Kidney (tissue), 14 donors: Measurements from ENCODE around the gene CDH13. TPM values are rescaled to one million over a fixed set of nuclear protein-coding genes. Genes with fewer than 3 reads are reported as not detected.

Experiments
- DNase-seq, 5 donors: peaks; one replicate each; pipeline ENCODE4 v3.0.0-alpha.2; 2013 to 2020
- FAIRE-seq: peaks from 2 replicates; lab custom pipeline; 2012; peaks lifted over from hg19 to GRCh38; lab: Jason Lieb, UNC
- H3K27ac ChIP-seq, 2 donors: one replicate each; pipeline ENCODE4 v1.7.0; 2013; ENCODE audit warnings: low read depth in 2 of 2, low read length in 2 of 2, inconsistent platforms in 1 of 2
- H3K27me3 ChIP-seq: one replicate; pipeline ENCODE4 v1.7.1; 2013; ENCODE audit warnings: low read length, inconsistent platforms; ENCODE audit not compliant: control insufficient read depth, insufficient read depth
- H3K36me3 ChIP-seq, 3 donors: one replicate each; pipeline versions ENCODE4 v1.7.0 to v1.7.1; 2013; ENCODE audit warnings: low read length in 3 of 3, control low read depth in 1 of 3, inconsistent platforms in 1 of 3; ENCODE audit not compliant: insufficient read depth in 3 of 3, control insufficient read depth in 2 of 3
- H3K4me1 ChIP-seq, 3 donors: one replicate each; pipeline versions ENCODE4 v1.7.0 to v1.7.1; 2013; ENCODE audit warnings: low read length in 3 of 3, inconsistent platforms in 1 of 3, low read depth in 1 of 3; ENCODE audit not compliant: control insufficient read depth in 2 of 3, insufficient read depth in 2 of 3
- H3K4me3 ChIP-seq, 3 donors: one replicate each; pipeline versions ENCODE4 v1.7.0 to v1.8.1; 2013; ENCODE audit warnings: low read length in 3 of 3, control low read depth in 1 of 3, inconsistent platforms in 1 of 3
- H3K9ac ChIP-seq, 3 donors: one replicate each; pipeline versions ENCODE4 v1.7.0 to v1.7.1; 2013; ENCODE audit warnings: low read length in 3 of 3, control low read depth in 1 of 3, inconsistent platforms in 1 of 3
- H3K9me3 ChIP-seq, 3 donors: one replicate each; pipeline versions ENCODE4 v1.7.0 to v1.7.1; 2013; ENCODE audit warnings: low read length in 3 of 3, control low read depth in 1 of 3, inconsistent platforms in 1 of 3; ENCODE audit not compliant: control insufficient read depth in 2 of 3, insufficient read depth in 1 of 3
- CTCF ChIP-seq: IDR thresholded peaks from 3 replicates; pipeline ENCODE4 v1.5.1; 2012; ENCODE audit warnings: mild to moderate bottlenecking, moderate library complexity, borderline replicate concordance; ENCODE audit not compliant: insufficient read depth; ENCODE audit errors: extremely low read depth
- intact Hi-C: fragments of 100-400 bp; cut with DNase I; formaldehyde crosslinking; loops from one replicate; pipeline ENCODE4 v1.11.1; 2022
- polyA plus RNA-seq: library from polyadenylated mRNA; stranded (reverse); fragments of 350-450 nt; fragmentation: Illumina TruSeq; extraction: RNeasy Lipid Tissue Mini Kit (QIAGEN cat#74804); gene quantifications from one replicate; pipeline ENCODE4 v1.2.3, GENCODE V29; 2014; ENCODE audit warnings: low read depth, low replicate concordance; ENCODE audit not compliant: insufficient read depth
- total RNA-seq: library from RNA; stranded (reverse); fragmentation: NEBNext Ultra II Directional; extraction: Animal tissue kit (Norgen Biotek cat#: 25700); gene quantifications from one replicate; pipeline ENCODE4 v1.2.1, GENCODE V29; 2021
- donor health status: control.
- donor health status: control.
- donor health status: control.
- donor health status: control.
- donor health status: control.
- donor health status: DM: yes; HTN: yes; CAD: no.
- donor health status: Normal renal cell carcinoma (clear cell type).

Gene CDH13
- total and polyA plus RNA-seq, 2 donors from 2014 or later: 4.8 to 13.8 TPM

- intact Hi-C loops: no loop called here
- DNase-seq (no peak), FAIRE-seq (no peak)
- H3K27ac ChIP-seq: no peak overlapping the region
- no peak for TF ChIP-seq CTCF
- no peaks in the 10 kb centered on the region for H3K36me3 ChIP-seq
- peaks cover 0 to 5% (median 0%) of the 10 kb centered on the region in 3 donors for H3K9me3 ChIP-seq
- no peaks in the 10 kb centered on the region for H3K4me1 ChIP-seq
- H3K4me3 ChIP-seq: no peak overlapping the region
- H3K9ac ChIP-seq: no peak overlapping the region
- no peaks in the 10 kb centered on the region for H3K27me3 ChIP-seq
Measured at GRCh38 chr16:82846806-82847205, 220.0 kb downstream of the CDH13 start.

- DNase-seq (peak in 2 of 5 donors; percentile 25 to 35), FAIRE-seq (no peak)
- Histone ChIP-seq H3K9ac (no peak overlapping the region), H3K4me1 (no peaks in the 10 kb centered on the region), H3K9me3 (peaks cover 0 to 1% (median 0%) of the 10 kb centered on the region in 3 donors), H3K36me3 (no peaks in the 10 kb centered on the region), H3K4me3 (no peak overlapping the region), H3K27me3 (no peaks in the 10 kb centered on the region), H3K27ac (no peak overlapping the region)
- intact Hi-C loops: no loop called here
- TF ChIP-seq CTCF: no peak
Measured at GRCh38 chr16:82848013-82848412, 221.2 kb downstream of the CDH13 start.

- Histone ChIP-seq H3K36me3 (no peaks in the 10 kb centered on the region), H3K9me3 (no peaks in the 10 kb centered on the region), H3K4me3 (no peak overlapping the region), H3K9ac (no peak overlapping the region), H3K27ac (no peak overlapping the region), H3K27me3 (no peaks in the 10 kb centered on the region), H3K4me1 (no peaks in the 10 kb centered on the region)
- intact Hi-C loops: no loop called here
- no peak for TF ChIP-seq CTCF
- DNase-seq: no peak
- no peak for FAIRE-seq
Measured at GRCh38 chr16:82852388-82853008, 225.7 kb downstream of the CDH13 start.

- TF ChIP-seq CTCF: no peak
- H3K9ac ChIP-seq: no peak overlapping the region
- H3K9me3 ChIP-seq: no peaks in the 10 kb centered on the region
- no peak overlapping the region for H3K4me3 ChIP-seq
- intact Hi-C loops: no loop called here
- H3K27ac ChIP-seq: no peak overlapping the region
- H3K36me3 ChIP-seq: no peaks in the 10 kb centered on the region
- H3K27me3 ChIP-seq: no peaks in the 10 kb centered on the region
- no peaks in the 10 kb centered on the region for H3K4me1 ChIP-seq
- DNase-seq (no peak), FAIRE-seq (no peak)
Measured at GRCh38 chr16:82855471-82855870, 228.7 kb downstream of the CDH13 start.
